Karpas-422 (cell line): ENCODE results near the gene MSH3. TPM values are rescaled to one million over a fixed set of nuclear protein-coding genes. Genes with fewer than 3 reads are reported as not detected.

Experiments
- DNase-seq: peaks from one replicate; pipeline ENCODE4 v3.0.0-alpha.2; 2015
- H2AFZ ChIP-seq: fragments of 200-600 bp; sonication (generic); 2 replicates; pipeline ENCODE4 v1.6.1; 2014; ENCODE audit warnings: antibody characterized with exemption, low read length, mixed read lengths
- H3K27ac ChIP-seq: fragments of 200-600 bp; sonication (generic); 2 replicates; pipeline ENCODE4 v1.5.1; 2014; ENCODE audit warnings: mild to moderate bottlenecking, low read length, moderate library complexity
- H3K27me3 ChIP-seq: fragments of 200-600 bp; sonication (generic); 2 replicates; pipeline ENCODE4 v1.6.1; 2014; ENCODE audit warnings: low read length, mixed read lengths
- H3K36me3 ChIP-seq: fragments of 200-600 bp; sonication (generic); 2 replicates; pipeline ENCODE4 v1.6.1; 2014; ENCODE audit warnings: low read length, mixed read lengths; ENCODE audit not compliant: insufficient read depth
- H3K4me1 ChIP-seq: fragments of 200-600 bp; sonication (generic); 2 replicates; pipeline ENCODE4 v1.6.1; 2014; ENCODE audit warnings: mild to moderate bottlenecking, low read length, mixed read lengths
- H3K4me2 ChIP-seq: fragments of 200-600 bp; sonication (generic); 2 replicates; pipeline ENCODE4 v1.6.1; 2014; ENCODE audit warnings: low read length, low read depth, mild to moderate bottlenecking; ENCODE audit not compliant: poor library complexity, severe bottlenecking
- H3K4me3 ChIP-seq: fragments of 200-600 bp; sonication (generic); 2 replicates; pipeline ENCODE4 v1.5.1; 2014; ENCODE audit warnings: mild to moderate bottlenecking, antibody characterized with exemption, low read length, mixed read lengths
- H3K79me2 ChIP-seq: fragments of 200-600 bp; sonication (generic); 2 replicates; pipeline ENCODE4 v1.6.1; 2014; ENCODE audit warnings: mild to moderate bottlenecking, low read length, mixed read lengths
- H3K9ac ChIP-seq: fragments of 200-600 bp; sonication (generic); 2 replicates; pipeline ENCODE4 v1.6.0; 2014; ENCODE audit warnings: low read length
- H3K9me2 ChIP-seq: fragments of 200-600 bp; sonication (generic), shearing (Covaris generic); replicated peaks from 2 replicates; pipeline ENCODE4 v1.6.0; 2014; ENCODE audit warnings: mild to moderate bottlenecking, low read length, moderate library complexity; ENCODE audit not compliant: insufficient read depth
- H3K9me3 ChIP-seq: fragments of 300-700, 200-600 bp; sonication (generic); 2 replicates; pipeline ENCODE4 v1.6.1; 2014; ENCODE audit warnings: low read length, mixed read lengths
- H4K20me1 ChIP-seq: fragments of 200-600 bp; sonication (generic); 2 replicates; pipeline ENCODE4 v1.6.1; 2014; ENCODE audit warnings: mild to moderate bottlenecking, antibody characterized with exemption, low read length, low read depth; ENCODE audit not compliant: insufficient read depth
- total RNA-seq: library from RNA; depleted of rRNA; stranded (reverse); fragments of >200 nt; shearing (Covaris generic); gene quantifications from 2 replicates; pipeline ENCODE4 v1.2.3, GENCODE V29; 2014; ENCODE audit warnings: low replicate concordance

Gene MSH3
- total RNA-seq, 1 experiment from 2014 or later: 24.6 TPM

- Histone ChIP-seq H3K36me3 (peaks cover 29% of the 10 kb centered on the region), H3K27me3 (no peaks in the 10 kb centered on the region), H3K4me3 (no peak overlapping the region), H3K27ac (peak overlapping the region; percentile 38; the same call in 1 of the 2 replicates), H3K9me3 (no peaks in the 10 kb centered on the region), H3K79me2 (no peaks in the 10 kb centered on the region), H2AFZ (no peak overlapping the region), H4K20me1 (no peaks in the 10 kb centered on the region), H3K4me2 (peak overlapping the region; percentile 21), H3K9me2 (no peaks in the 10 kb centered on the region), H3K4me1 (peaks cover 18% of the 10 kb centered on the region), H3K9ac (no peak overlapping the region)
- DNase-seq: no peak
Measured at GRCh38 chr5:80793354-80793753, 138.9 kb downstream of the MSH3 start.

GRCh38 chr5:80796846-80797245, 142.4 kb downstream of the MSH3 start:
- Histone ChIP-seq H4K20me1 (no peaks in the 10 kb centered on the region), H3K4me1 (peaks cover 23% of the 10 kb centered on the region), H2AFZ (no peak overlapping the region), H3K4me3 (no peak overlapping the region), H3K9ac (no peak overlapping the region), H3K9me3 (no peaks in the 10 kb centered on the region), H3K79me2 (no peaks in the 10 kb centered on the region), H3K27me3 (no peaks in the 10 kb centered on the region), H3K4me2 (no peak overlapping the region), H3K27ac (no peak overlapping the region), H3K36me3 (peaks cover 22% of the 10 kb centered on the region), H3K9me2 (no peaks in the 10 kb centered on the region)
- no peak for DNase-seq

- H4K20me1 ChIP-seq: no peaks in the 10 kb centered on the region
- DNase-seq: no peak
- no peaks in the 10 kb centered on the region for H3K79me2 ChIP-seq
- H3K27ac ChIP-seq: no peak overlapping the region
- no peaks in the 10 kb centered on the region for H3K9me3 ChIP-seq
- H3K4me2 ChIP-seq: no peak overlapping the region
- H3K4me3 ChIP-seq: no peak overlapping the region
- H3K9me2 ChIP-seq: no peaks in the 10 kb centered on the region
- no peak overlapping the region for H3K9ac ChIP-seq
- H3K4me1 ChIP-seq: peaks cover 23% of the 10 kb centered on the region
- peaks cover 18% of the 10 kb centered on the region for H3K36me3 ChIP-seq
- H3K27me3 ChIP-seq: no peaks in the 10 kb centered on the region
- H2AFZ ChIP-seq: no peak overlapping the region
Measured at GRCh38 chr5:80797428-80798024, 143.1 kb downstream of the MSH3 start.

GRCh38 chr5:80798166-80798565, 143.7 kb downstream of the MSH3 start:
- Histone ChIP-seq H3K36me3 (peaks cover 11% of the 10 kb centered on the region; the same call in 1 of the 2 replicates), H3K27me3 (no peaks in the 10 kb centered on the region), H3K27ac (0 out of 2 replicates have a peak overlapping the region, but pooled peaks have one; percentile 2), H2AFZ (no peak overlapping the region), H3K4me2 (no peak overlapping the region), H4K20me1 (no peaks in the 10 kb centered on the region), H3K4me1 (peaks cover 19% of the 10 kb centered on the region), H3K9me2 (no peaks in the 10 kb centered on the region), H3K9me3 (no peaks in the 10 kb centered on the region), H3K79me2 (no peaks in the 10 kb centered on the region), H3K4me3 (no peak overlapping the region), H3K9ac (no peak overlapping the region)
- no peak for DNase-seq

- Histone ChIP-seq H2AFZ (no peak overlapping the region), H3K9ac (no peak overlapping the region), H3K4me3 (no peak overlapping the region), H3K4me2 (no peak overlapping the region), H3K27ac (0 out of 2 replicates have a peak overlapping the region, but pooled peaks have one; percentile 2), H3K79me2 (no peaks in the 10 kb centered on the region), H3K4me1 (peaks cover 15% of the 10 kb centered on the region), H3K36me3 (0 out of 2 replicates have a peak, but pooled peaks cover 8% of the 10 kb centered on the region), H3K9me2 (no peaks in the 10 kb centered on the region), H3K9me3 (no peaks in the 10 kb centered on the region), H3K27me3 (no peaks in the 10 kb centered on the region), H4K20me1 (no peaks in the 10 kb centered on the region)
- no peak for DNase-seq
Measured at GRCh38 chr5:80798633-80799032, 144.2 kb downstream of the MSH3 start.

- Histone ChIP-seq H4K20me1 (no peaks in the 10 kb centered on the region), H3K9ac (no peak overlapping the region), H3K9me2 (no peaks in the 10 kb centered on the region), H3K4me3 (no peak overlapping the region), H3K4me2 (no peak overlapping the region), H3K79me2 (0 out of 2 replicates have a peak, but pooled peaks cover under 1% of the 10 kb centered on the region), H3K4me1 (peaks cover 10% of the 10 kb centered on the region), H3K36me3 (0 out of 2 replicates have a peak, but pooled peaks cover 8% of the 10 kb centered on the region), H2AFZ (no peak overlapping the region), H3K27me3 (no peaks in the 10 kb centered on the region), H3K27ac (no peak overlapping the region), H3K9me3 (no peaks in the 10 kb centered on the region)
- no peak for DNase-seq
Measured at GRCh38 chr5:80799041-80799440, 144.6 kb downstream of the MSH3 start.

GRCh38 chr5:80799573-80799972, 145.1 kb downstream of the MSH3 start:
- Histone ChIP-seq H3K36me3 (0 out of 2 replicates have a peak, but pooled peaks cover 8% of the 10 kb centered on the region), H2AFZ (no peak overlapping the region), H3K4me1 (peaks cover 9% of the 10 kb centered on the region; the same call in 1 of the 2 replicates), H3K27me3 (no peaks in the 10 kb centered on the region), H3K4me2 (no peak overlapping the region), H3K9ac (no peak overlapping the region), H3K9me2 (no peaks in the 10 kb centered on the region), H4K20me1 (no peaks in the 10 kb centered on the region), H3K4me3 (no peak overlapping the region), H3K27ac (no peak overlapping the region), H3K79me2 (0 out of 2 replicates have a peak, but pooled peaks cover 4% of the 10 kb centered on the region), H3K9me3 (no peaks in the 10 kb centered on the region)
- DNase-seq: no peak

- H3K79me2 ChIP-seq: 0 out of 2 replicates have a peak, but pooled peaks cover 4% of the 10 kb centered on the region
- H3K4me3 ChIP-seq: no peak overlapping the region
- 0 out of 2 replicates have a peak, but pooled peaks cover 3% of the 10 kb centered on the region for H3K36me3 ChIP-seq
- H3K9me2 ChIP-seq: no peaks in the 10 kb centered on the region
- no peaks in the 10 kb centered on the region for H3K4me1 ChIP-seq
- H3K27ac ChIP-seq: no peak overlapping the region
- no peak overlapping the region for H3K9ac ChIP-seq
- no peaks in the 10 kb centered on the region for H4K20me1 ChIP-seq
- H3K4me2 ChIP-seq: no peak overlapping the region
- DNase-seq: no peak
- H2AFZ ChIP-seq: no peak overlapping the region
- no peaks in the 10 kb centered on the region for H3K27me3 ChIP-seq
- H3K9me3 ChIP-seq: no peaks in the 10 kb centered on the region
Measured at GRCh38 chr5:80804332-80804731, 149.9 kb downstream of the MSH3 start.
